Measurements from ENCODE around the gene RPL36. TPM values are rescaled to one million over a fixed set of nuclear protein-coding genes. Genes with fewer than 3 reads are reported as not detected.

The RPL36 gene
- total and polyA plus RNA-seq, 2 donors (not counting 3 experiments of a cell fraction or from before 2014, with no cell fraction given): 1,033 to 1,084 TPM

GRCh38 chr19:5686647-5687359 lies 3.3 kb upstream of the RPL36 start:
- Histone ChIP-seq H3K79me2 (ENCODE audit: control insufficient read depth, insufficient read depth, low read length) (peaks cover 17% of the 10 kb centered on the region), H2AFZ (ENCODE audit: low read depth, low read length) (peak overlapping the region; percentile 92), H3K4me1 (ENCODE audit: control insufficient read depth, extremely low read depth, insufficient read depth, low read length) (peaks cover 4% of the 10 kb centered on the region), H3K27ac (ENCODE audit: insufficient read depth, low read depth, low read length) (no peak overlapping the region), H3K4me3 (replicated peaks in 1 of 3; ENCODE audit: insufficient read depth in 1 of 3, low read depth in 1 of 3, low read length in 3 of 3) (peak overlapping the region; percentile 22 to 49 (median 43)), H3K36me3 (ENCODE audit: control insufficient read depth in 2 of 2, extremely low read depth in 1 of 2, insufficient read depth in 2 of 2, low read length in 2 of 2) (peaks cover under 1 to 1% of the 10 kb centered on the region in 2 experiments), H3K4me2 (ENCODE audit: insufficient read depth, low read length) (peak overlapping the region; percentile 43), H3K9ac (replicated peaks; ENCODE audit: extremely low read depth, insufficient read depth, low read length) (no peak overlapping the region), H3K9me3 (replicated peaks; ENCODE audit: control insufficient read depth, insufficient read depth, low read length) (no peaks in the 10 kb centered on the region), H4K20me1 (replicated peaks; ENCODE audit: control insufficient read depth, extremely low read depth, insufficient read depth, low read length) (no peaks in the 10 kb centered on the region), H3K27me3 (ENCODE audit: control insufficient read depth in 2 of 2, insufficient read depth in 2 of 2, low read length in 2 of 2) (no peaks in the 10 kb centered on the region), H3K9me1 (replicated peaks; ENCODE audit: control insufficient read depth, extremely low read depth, insufficient read depth, low read length) (no peaks in the 10 kb centered on the region)
- BruUV-seq (replicated peaks): no TSS peak
- FAIRE-seq: peak; percentile 96
- TF ChIP-seq MYC (IDR thresholded peaks at IDR 0.05; ENCODE audit: low read depth, low read length) (no peak), MAX (IDR thresholded peaks at IDR 0.05; ENCODE audit: insufficient read depth, insufficient read length) (peak; percentile 31)
- TF ChIP-seq, protein P1, sequence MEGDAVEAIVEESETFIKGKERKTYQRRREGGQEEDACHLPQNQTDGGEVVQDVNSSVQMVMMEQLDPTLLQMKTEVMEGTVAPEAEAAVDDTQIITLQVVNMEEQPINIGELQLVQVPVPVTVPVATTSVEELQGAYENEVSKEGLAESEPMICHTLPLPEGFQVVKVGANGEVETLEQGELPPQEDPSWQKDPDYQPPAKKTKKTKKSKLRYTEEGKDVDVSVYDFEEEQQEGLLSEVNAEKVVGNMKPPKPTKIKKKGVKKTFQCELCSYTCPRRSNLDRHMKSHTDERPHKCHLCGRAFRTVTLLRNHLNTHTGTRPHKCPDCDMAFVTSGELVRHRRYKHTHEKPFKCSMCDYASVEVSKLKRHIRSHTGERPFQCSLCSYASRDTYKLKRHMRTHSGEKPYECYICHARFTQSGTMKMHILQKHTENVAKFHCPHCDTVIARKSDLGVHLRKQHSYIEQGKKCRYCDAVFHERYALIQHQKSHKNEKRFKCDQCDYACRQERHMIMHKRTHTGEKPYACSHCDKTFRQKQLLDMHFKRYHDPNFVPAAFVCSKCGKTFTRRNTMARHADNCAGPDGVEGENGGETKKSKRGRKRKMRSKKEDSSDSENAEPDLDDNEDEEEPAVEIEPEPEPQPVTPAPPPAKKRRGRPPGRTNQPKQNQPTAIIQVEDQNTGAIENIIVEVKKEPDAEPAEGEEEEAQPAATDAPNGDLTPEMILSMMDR (IDR thresholded peaks at IDR 0.05; ENCODE audit: extremely low read depth in 1 of 2, insufficient read depth in 1 of 2, low read depth in 1 of 2, low read length in 2 of 2): peak; percentile 81 to 95
- intact Hi-C loops (cut with micrococcal nuclease): no loop called here
- ChIA-PET POLR2A (interaction anchor here (0.7 kb wide), 3 partner anchors 9 to 25 kb away, joined by 3 to 5 read pairs (median 5); no protein-coding TSS in a partner anchor), CTCF (interaction anchor here (0.6 to 1.8 kb wide), 9 partner anchors 9 to 117 kb away, joined by 3 to 11 read pairs (median 4); partner anchors contain the start of genes CATSPERD, LONP1, SAFB and SAFB2)
- peak; percentile 89 for DNase-seq (ENCODE audit: low read depth, low spot score)
- dilution Hi-C loops (cut with MboI; ENCODE audit: extremely low pct_ligation_motif_present, low sequenced_read_pairs): no loop called here
